GM12864 (cell line): ENCODE results near the gene CDK14.
A peak's percentile ranks its signal among the peaks of the same experiment; 100 is the strongest.

Experiments
- DNase-seq: peaks from one replicate; pipeline ENCODE4 v3.0.0-alpha.2; 2011; ENCODE audit warnings: low read depth
- H3K4me3 ChIP-seq: 2 replicates; pipeline ENCODE4 v1.5.1; 2011; ENCODE audit warnings: mild to moderate bottlenecking, low read depth, low read length, control low read depth
- TF ChIP-seq, protein P1 (sequence below): IDR thresholded peaks from 2 replicates; pipeline ENCODE4 v1.5.1; 2011; ENCODE audit warnings: low read depth, mild to moderate bottlenecking, moderate library complexity, low read length, control low read depth, inconsistent platforms; ENCODE audit errors: missing control alignments

Gene CDK14

DNA sequence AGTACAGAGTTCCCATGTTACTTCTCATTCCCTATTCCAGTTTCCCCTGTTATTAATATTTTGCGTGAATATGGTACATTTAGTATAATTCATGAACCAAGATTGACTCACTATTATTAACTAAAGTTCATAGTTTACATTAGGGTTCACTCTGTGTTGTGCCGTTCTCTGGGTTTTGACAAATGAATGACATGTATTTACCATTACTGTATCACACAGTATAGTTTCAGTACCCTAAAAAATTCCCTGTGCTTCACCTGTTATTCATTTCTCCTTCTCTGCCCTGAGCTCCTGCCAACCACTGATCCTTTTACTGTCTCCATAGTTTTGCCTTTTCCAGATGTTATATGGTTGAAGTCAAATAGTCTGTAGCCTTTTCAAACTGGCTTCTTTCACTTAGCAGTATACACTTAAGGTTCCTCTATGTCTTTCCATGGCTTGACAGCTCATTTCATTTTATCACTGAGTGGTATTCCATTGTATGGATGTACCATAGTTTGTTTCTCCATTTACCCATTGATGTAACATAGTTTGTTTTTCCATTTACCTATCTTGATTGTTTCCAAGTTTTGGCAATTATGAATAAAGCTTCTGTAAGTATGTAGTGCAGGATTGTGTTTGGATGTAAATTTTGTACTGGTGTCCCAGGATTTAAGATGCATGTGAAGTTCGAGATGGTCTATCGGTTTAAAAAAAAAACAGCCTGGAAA is 58.8 kb downstream of the CDK14 start:
- TF ChIP-seq, protein P1, sequence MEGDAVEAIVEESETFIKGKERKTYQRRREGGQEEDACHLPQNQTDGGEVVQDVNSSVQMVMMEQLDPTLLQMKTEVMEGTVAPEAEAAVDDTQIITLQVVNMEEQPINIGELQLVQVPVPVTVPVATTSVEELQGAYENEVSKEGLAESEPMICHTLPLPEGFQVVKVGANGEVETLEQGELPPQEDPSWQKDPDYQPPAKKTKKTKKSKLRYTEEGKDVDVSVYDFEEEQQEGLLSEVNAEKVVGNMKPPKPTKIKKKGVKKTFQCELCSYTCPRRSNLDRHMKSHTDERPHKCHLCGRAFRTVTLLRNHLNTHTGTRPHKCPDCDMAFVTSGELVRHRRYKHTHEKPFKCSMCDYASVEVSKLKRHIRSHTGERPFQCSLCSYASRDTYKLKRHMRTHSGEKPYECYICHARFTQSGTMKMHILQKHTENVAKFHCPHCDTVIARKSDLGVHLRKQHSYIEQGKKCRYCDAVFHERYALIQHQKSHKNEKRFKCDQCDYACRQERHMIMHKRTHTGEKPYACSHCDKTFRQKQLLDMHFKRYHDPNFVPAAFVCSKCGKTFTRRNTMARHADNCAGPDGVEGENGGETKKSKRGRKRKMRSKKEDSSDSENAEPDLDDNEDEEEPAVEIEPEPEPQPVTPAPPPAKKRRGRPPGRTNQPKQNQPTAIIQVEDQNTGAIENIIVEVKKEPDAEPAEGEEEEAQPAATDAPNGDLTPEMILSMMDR = no peak
- DNase-seq = no peak
- H3K4me3 ChIP-seq = no peak overlapping the region

DNA sequence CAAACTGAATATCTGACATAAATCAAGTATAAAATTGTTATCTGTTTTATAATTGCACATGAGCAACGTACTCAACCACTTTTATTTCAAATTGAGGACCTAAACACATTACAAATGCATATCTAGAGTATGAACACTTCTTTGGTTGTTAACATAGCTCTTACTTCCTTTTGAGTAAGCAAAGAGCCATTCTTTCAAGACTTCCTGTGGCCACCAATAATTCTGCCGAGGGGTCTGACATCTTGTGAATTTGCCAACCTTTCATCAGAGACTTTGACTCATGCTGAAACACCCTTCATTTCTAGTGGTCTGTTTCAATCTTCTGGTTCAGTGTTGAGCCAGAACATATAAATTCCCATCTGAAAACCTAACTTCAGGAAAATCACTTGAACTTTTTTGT is 59.4 kb downstream of the CDK14 start:
- peak; percentile 10 for DNase-seq
- H3K4me3 ChIP-seq = no peak overlapping the region
- TF ChIP-seq, protein P1 = no peak

DNA sequence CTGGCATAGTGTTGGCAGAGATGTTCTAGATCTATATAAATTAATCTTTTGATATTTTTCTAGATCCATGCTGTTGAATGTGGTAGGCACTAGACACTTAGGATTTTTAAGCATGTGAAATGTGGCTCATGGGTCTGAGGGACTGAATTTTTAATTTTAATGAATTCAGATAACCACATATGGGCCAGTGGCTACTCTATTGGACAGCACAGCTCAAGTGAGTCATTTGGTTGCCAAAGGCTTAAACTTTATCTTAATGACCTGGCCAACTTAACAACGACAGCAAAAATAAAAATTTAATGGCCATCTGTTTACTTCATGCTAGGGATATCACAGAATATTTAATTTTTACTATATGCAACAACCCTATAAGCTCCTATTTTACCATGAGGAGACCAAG is 61.4 kb downstream of the CDK14 start:
- H3K4me3 ChIP-seq = no peak overlapping the region
- TF ChIP-seq, protein P1 = no peak
- DNase-seq = no peak

DNA sequence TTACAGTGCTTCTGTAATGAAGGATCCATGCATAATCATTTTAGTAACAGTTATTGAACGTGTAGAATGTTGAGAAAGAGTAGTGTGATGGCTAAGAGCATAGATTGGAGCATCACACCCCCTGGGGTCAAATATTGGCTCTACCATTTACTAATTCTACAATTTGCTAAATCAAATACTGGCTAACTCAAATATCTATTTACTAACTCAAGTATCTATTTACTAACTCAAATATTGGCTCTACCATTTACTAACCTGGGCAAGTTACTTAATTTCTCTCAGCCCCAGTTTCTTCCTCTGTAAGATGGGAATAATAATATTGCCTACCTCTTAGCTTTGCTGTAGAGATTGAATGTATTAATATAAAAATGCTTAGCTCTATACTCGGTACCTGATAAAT is 64.0 kb downstream of the CDK14 start:
- no peak overlapping the region for H3K4me3 ChIP-seq
- no peak for DNase-seq
- TF ChIP-seq, protein P1 = no peak

DNA sequence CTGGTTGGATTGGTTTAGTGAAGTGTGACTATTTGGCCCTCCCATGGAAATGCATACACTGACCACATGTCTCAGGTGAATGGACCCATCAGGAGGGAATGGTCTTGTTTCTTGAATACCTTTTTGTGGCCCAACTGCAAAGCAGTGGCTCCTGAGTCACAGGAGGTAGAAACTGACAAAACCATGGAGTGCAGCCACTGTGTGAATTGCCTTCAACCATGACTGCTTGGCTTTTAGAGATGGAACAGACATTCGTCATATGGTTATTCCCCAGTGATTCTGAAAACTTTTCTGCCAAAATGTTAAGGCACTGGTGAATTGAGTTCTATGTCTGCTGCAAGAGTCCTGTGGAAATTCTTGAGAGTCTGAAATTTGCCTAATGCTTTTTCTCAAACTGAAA is 64.7 kb downstream of the CDK14 start:
- TF ChIP-seq, protein P1 = no peak
- H3K4me3 ChIP-seq = no peak overlapping the region
- DNase-seq = no peak

DNA sequence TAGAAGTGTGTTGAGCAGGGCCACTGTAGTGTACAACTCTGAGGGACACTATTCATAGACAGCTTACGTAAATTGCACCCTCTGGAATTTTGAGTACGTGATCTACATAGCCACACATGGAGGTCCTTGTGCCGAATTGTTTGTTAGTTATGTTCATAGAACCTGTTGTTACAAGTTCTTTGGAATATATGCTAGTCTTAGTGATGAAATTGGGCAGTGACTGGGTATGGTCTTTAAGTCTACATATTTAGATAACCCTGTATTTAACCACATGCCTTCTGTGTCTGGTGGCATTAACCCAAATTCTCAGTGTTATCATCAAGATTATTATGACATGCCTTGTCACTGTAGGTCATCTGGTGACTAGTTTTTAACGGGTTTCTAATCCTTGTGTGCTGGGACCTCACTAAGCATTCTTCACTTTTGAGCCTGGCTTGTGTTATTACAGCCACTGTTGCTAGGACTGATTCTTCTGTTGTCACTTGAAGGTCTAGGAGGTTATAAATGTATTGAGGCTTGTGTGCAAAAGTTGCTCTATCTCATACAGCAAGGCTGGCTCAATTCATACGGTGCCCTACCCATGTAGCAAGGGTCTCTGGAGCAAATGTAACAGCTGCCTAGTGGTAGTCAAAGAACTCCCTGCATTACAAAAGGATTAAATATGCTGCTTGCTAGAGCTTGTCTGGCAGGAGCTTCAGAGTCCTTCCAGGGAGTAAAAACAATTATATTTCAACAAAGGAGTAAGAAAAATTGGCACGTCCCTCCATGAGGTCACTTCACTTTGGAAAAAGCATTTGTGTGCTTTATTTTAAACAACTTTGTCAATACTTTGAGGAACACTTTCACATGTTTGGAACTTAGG is 65.4 kb downstream of the CDK14 start:
- TF ChIP-seq, protein P1 = no peak
- DNase-seq = no peak
- H3K4me3 ChIP-seq = no peak overlapping the region
